K562 (cell line): ENCODE results near the gene LAMB1. TPM values are rescaled to one million over a fixed set of nuclear protein-coding genes. Genes with fewer than 3 reads are reported as not detected.

Source experiments
- ARID2 ChIP-seq: fragments of 450-650 bp; IDR thresholded peaks from 2 replicates; pipeline ENCODE4 v1.6.1; 2017; ENCODE audit warnings: antibody characterized with exemption, mild to moderate bottlenecking
- ATF1 ChIP-seq, 2 experiments: fragments of 450-650 bp in 1 of 2; IDR thresholded peaks; 2 replicates each; pipeline ENCODE4 v1.6.1; 2016; ENCODE audit warnings: missing compliant biosample characterization in 1 of 2, missing genetic modification characterization in 1 of 2
- BCOR ChIP-seq: fragments of 450-650 bp; IDR thresholded peaks from 2 replicates; pipeline ENCODE4 v1.6.1; 2016
- BRCA1 ChIP-seq, 2 experiments: fragments of 450-650 bp in 1 of 2; sonication (generic) in 1 of 2; formaldehyde crosslinking in 1 of 2; IDR thresholded peaks; 2 replicates each; pipeline versions ENCODE4 v1.5.0 to v1.6.1; 2017 to 2020; ENCODE audit warnings: mild to moderate bottlenecking in 1 of 2, missing genetic modification reagents in 1 of 2
- CBX5 ChIP-seq: IDR thresholded peaks from 2 replicates; pipeline ENCODE4 v1.6.1; 2014; ENCODE audit warnings: low read depth, borderline replicate concordance
- CEBPZ ChIP-seq: fragments of 150-350 bp; IDR thresholded peaks from 2 replicates; pipeline ENCODE4 v1.6.1; 2014; ENCODE audit warnings: low read depth, mild to moderate bottlenecking, low read length, borderline replicate concordance
- CREM ChIP-seq: IDR thresholded peaks from 2 replicates; pipeline ENCODE4 v1.6.1; 2014; ENCODE audit warnings: antibody characterized with exemption, low read depth
- E2F3 ChIP-seq: fragments of 250-450 bp; sonication (Bioruptor Pico); IDR thresholded peaks from 2 replicates; pipeline ENCODE4 v1.4.0; 2020; ENCODE audit warnings: mild to moderate bottlenecking
- HIVEP1 ChIP-seq: fragments of 250-450 bp; sonication (Bioruptor Pico); IDR thresholded peaks from 2 replicates; pipeline ENCODE4 v1.4.0; 2020; ENCODE audit warnings: mild to moderate bottlenecking
- HNRNPLL ChIP-seq: fragments of 200-400 bp; formaldehyde crosslinking; IDR thresholded peaks from 2 replicates; pipeline ENCODE4 v1.6.1; 2017; ENCODE audit warnings: low read length, low read depth, mild to moderate bottlenecking; ENCODE audit not compliant: poor library complexity, severe bottlenecking
- MEIS2 ChIP-seq: fragments of 450-650 bp; IDR thresholded peaks from 2 replicates; pipeline ENCODE4 v1.6.1; 2014; ENCODE audit warnings: mild to moderate bottlenecking; ENCODE audit not compliant: partially characterized antibody
- NFE2 ChIP-seq: IDR thresholded peaks from 2 replicates; pipeline ENCODE4 v1.6.1; 2014; ENCODE audit warnings: antibody characterized with exemption, low read depth
- NUFIP1 ChIP-seq: fragments of 450-650 bp; IDR thresholded peaks from 2 replicates; pipeline ENCODE4 v1.6.1; 2018; ENCODE audit not compliant: partially characterized antibody
- OTX1 ChIP-seq: fragments of 450-650 bp; formaldehyde crosslinking; IDR thresholded peaks from 2 replicates; pipeline ENCODE4 v1.4.0; 2022; ENCODE audit warnings: mild to moderate bottlenecking
- PYGO2 ChIP-seq: fragments of 450-650 bp; IDR thresholded peaks from 2 replicates; pipeline ENCODE4 v1.6.1; 2016; ENCODE audit warnings: mild to moderate bottlenecking, missing genetic modification characterization, moderate library complexity, missing compliant biosample characterization
- RBM14 ChIP-seq: fragments of 200-400 bp; formaldehyde crosslinking; IDR thresholded peaks from 2 replicates; pipeline ENCODE4 v1.6.1; 2018; ENCODE audit warnings: low read depth, mild to moderate bottlenecking, low read length, moderate library complexity, borderline replicate concordance; ENCODE audit not compliant: insufficient read depth
- TCF7L2 ChIP-seq: fragments of 150-350 bp; IDR thresholded peaks from 2 replicates; pipeline ENCODE4 v1.6.1; 2016; ENCODE audit warnings: low read depth, mild to moderate bottlenecking, low read length, moderate library complexity
- THRAP3 ChIP-seq: fragments of 450-650 bp; IDR thresholded peaks from 2 replicates; pipeline ENCODE4 v1.6.1; 2016; ENCODE audit warnings: mild to moderate bottlenecking, inconsistent platforms, borderline replicate concordance
- ZEB2 ChIP-seq: fragments of 450-650 bp; IDR thresholded peaks from 2 replicates; pipeline ENCODE4 v1.6.1; 2016
- ZFP36 ChIP-seq: fragments of 150-350 bp; IDR thresholded peaks from 2 replicates; pipeline ENCODE4 v1.6.1; 2018; ENCODE audit warnings: low read length, low read depth; ENCODE audit not compliant: partially characterized antibody
- ZNF134 ChIP-seq: fragments of 250-450 bp; sonication (Bioruptor Pico); conservative IDR thresholded peaks from 2 replicates; pipeline ENCODE4 v1.4.0; 2020
- ZNF592 ChIP-seq: fragments of 450-650 bp; IDR thresholded peaks from 2 replicates; pipeline ENCODE4 v1.6.1; 2017; ENCODE audit warnings: antibody characterized with exemption, mild to moderate bottlenecking
- polyA plus RNA-seq, 8 experiments: library from polyadenylated mRNA; depleted of rRNA in 4 of 8; stranded (reverse) in 5 of 8; unstranded in 3 of 8; fragments of >200 nt; fragmentation: Nextera tagmentation in 2 of 8; fragmentation: Illumina TruSeq in 1 of 8; extraction: Ambion mirVana in 2 of 8; extraction: Trizol in 1 of 8; gene quantifications; 2 replicates each; pipeline versions ENCODE4 v1.2.1 to v1.2.3, GENCODE V29; 2011 to 2014; ENCODE audit warnings: inconsistent platforms in 1 of 8, missing spikeins in 1 of 8
- total RNA-seq, 7 experiments: library from RNA; depleted of rRNA in 6 of 7; stranded (reverse); fragments of >200 nt in 6 of 7; fragmentation: Illumina TruSeq in 2 of 7; extraction: Trizol in 2 of 7; gene quantifications; 2 replicates each; pipeline versions ENCODE4 v1.2.1 to v1.2.3, GENCODE V29; 2011 to 2021; ENCODE audit warnings: low replicate concordance in 1 of 7

Gene LAMB1
- total and polyA plus RNA-seq, 9 of the 15 experiments (the other 6 are each of a cell fraction or from before 2014, with no cell fraction given): 6.0 to 17.7 (median 12.3) TPM

DNA sequence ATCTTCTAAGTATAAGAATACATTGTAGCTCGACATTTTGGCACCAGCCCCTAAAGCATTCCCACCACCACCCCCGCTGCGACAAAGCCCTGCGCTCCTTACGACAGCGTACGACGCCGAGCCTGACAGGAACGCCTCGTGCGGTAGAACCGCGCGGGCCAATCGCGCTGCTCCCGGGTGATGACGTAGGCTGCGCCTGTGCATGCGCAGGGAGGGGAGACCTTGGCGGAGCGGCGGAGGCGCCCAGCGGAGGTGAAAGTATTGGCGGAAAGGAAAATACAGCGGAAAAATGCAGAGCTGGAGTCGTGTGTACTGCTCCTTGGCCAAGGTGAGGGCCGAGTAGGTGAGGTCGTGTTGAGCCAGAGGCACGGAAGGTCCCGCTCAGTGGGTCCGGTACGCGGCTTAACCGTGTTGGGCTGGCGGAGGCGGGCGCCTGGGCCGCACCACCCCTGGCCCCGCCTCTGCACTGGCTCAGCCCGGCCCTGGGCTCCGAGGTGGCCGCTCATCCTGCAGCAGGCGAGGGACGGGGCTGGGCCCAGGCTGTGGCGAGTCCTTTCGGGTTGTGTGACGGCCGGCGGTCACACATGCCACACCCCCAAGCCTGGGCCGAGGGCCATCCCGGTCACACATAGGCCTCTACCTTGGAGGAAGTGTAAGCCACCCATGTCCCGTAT lies 111.9 kb downstream of the LAMB1 start, which contains the start of gene DLD (continued):
- TF ChIP-seq RBM14: 0 out of 2 replicates have a peak, but pooled peaks have one; percentile 46
- TF ChIP-seq ZNF592: peak; percentile 82
- no peak; the same call in 1 of the 2 replicates for TF ChIP-seq ZEB2
- no peak for TF ChIP-seq HIVEP1
- no peak; the same call in 1 of the 2 replicates for TF ChIP-seq ATF1 (CRISPR knock-in tag; IDR thresholded peaks at IDR 0.05)
- peak; percentile 99 for TF ChIP-seq ATF1 (tag; IDR thresholded peaks at IDR 0.05)
- no peak for TF ChIP-seq PYGO2 (tag)
- peak; percentile 60; the same call in 1 of the 2 replicates for TF ChIP-seq ZNF134 (CRISPR knock-in tag)
- TF ChIP-seq OTX1 (CRISPR knock-in tag): peak; percentile 14; the same call in 1 of the 2 replicates
- TF ChIP-seq THRAP3: no peak
- TF ChIP-seq ZFP36: peak; percentile 18
- TF ChIP-seq NFE2: peak; percentile 22; the same call in 1 of the 2 replicates
- 0 out of 2 replicates have a peak, but pooled peaks have one; percentile 53 for TF ChIP-seq CBX5
- no peak for TF ChIP-seq NUFIP1
- TF ChIP-seq MEIS2: peak; percentile 95
- TF ChIP-seq HNRNPLL: peak; percentile 99
- no peak for TF ChIP-seq BRCA1 (IDR thresholded peaks at IDR 0.05)
- TF ChIP-seq BRCA1 (CRISPR knock-in tag; IDR thresholded peaks at IDR 0.05): no peak
- TF ChIP-seq E2F3 (CRISPR knock-in tag): peak; percentile 72; the same call in 1 of the 2 replicates
- peak; percentile 97 for TF ChIP-seq CREM
- TF ChIP-seq CEBPZ: 0 out of 2 replicates have a peak, but pooled peaks have one; percentile 36
- TF ChIP-seq TCF7L2: 0 out of 2 replicates have a peak, but pooled peaks have one; percentile 29
- no peak for TF ChIP-seq BCOR
- TF ChIP-seq ARID2: no peak
